Neuronal stem cell (in vitro differentiated cells): ENCODE results near the gene SORCS2.
A peak's percentile ranks its signal among the peaks of the same experiment; 100 is the strongest.

Experiments used
- DNase-seq: peaks from one replicate; pipeline ENCODE4 v3.0.0-alpha.2; 2013; ENCODE audit warnings: low spot score
- H2AFZ ChIP-seq: one replicate; pipeline ENCODE4 v1.6.1; 2013; ENCODE audit warnings: mild to moderate bottlenecking, low read length, inconsistent platforms
- H2AK5ac ChIP-seq: 2 replicates; pipeline ENCODE4 v1.6.1; 2013; ENCODE audit warnings: low read depth, mild to moderate bottlenecking, inconsistent platforms, low read length, moderate library complexity, mixed read lengths
- H2BK120ac ChIP-seq: 2 replicates; pipeline ENCODE4 v1.6.1; 2013; ENCODE audit warnings: low read depth, mild to moderate bottlenecking, inconsistent platforms, low read length, moderate library complexity, mixed read lengths
- H2BK12ac ChIP-seq: one replicate; pipeline ENCODE4 v1.6.1; 2013; ENCODE audit warnings: low read length, inconsistent platforms
- H2BK15ac ChIP-seq: 2 replicates; pipeline ENCODE4 v1.6.1; 2013; ENCODE audit warnings: mild to moderate bottlenecking, low read length, inconsistent platforms, mixed read lengths
- H2BK5ac ChIP-seq: one replicate; pipeline ENCODE4 v1.6.1; 2013; ENCODE audit warnings: inconsistent platforms, mild to moderate bottlenecking, low read length, moderate library complexity
- H3K14ac ChIP-seq: one replicate; pipeline ENCODE4 v1.6.1; 2013; ENCODE audit warnings: low read length, inconsistent platforms
- H3K18ac ChIP-seq: 2 replicates; pipeline ENCODE4 v1.6.1; 2013; ENCODE audit warnings: low read length, inconsistent platforms
- H3K23ac ChIP-seq: 2 replicates; pipeline ENCODE4 v1.6.1; 2013; ENCODE audit warnings: low read depth, mild to moderate bottlenecking, mixed read lengths, low read length, inconsistent platforms; ENCODE audit not compliant: poor library complexity
- H3K27ac ChIP-seq: replicated peaks from 3 replicates; pipeline ENCODE4 v1.5.1; 2013; ENCODE audit warnings: low read length, inconsistent platforms
- H3K27me3 ChIP-seq, 3 experiments: 2 replicates each; pipeline ENCODE4 v1.6.1; 2013; ENCODE audit warnings: low read length in 3 of 3, mild to moderate bottlenecking in 2 of 3, inconsistent platforms in 1 of 3, low read depth in 1 of 3, mixed read lengths in 1 of 3, moderate library complexity in 1 of 3; ENCODE audit not compliant: control insufficient read depth in 3 of 3, insufficient read depth in 3 of 3
- H3K36me3 ChIP-seq, 2 donors: replicated peaks in 1 of 2; 2 replicates each; pipeline ENCODE4 v1.6.1; 2013; ENCODE audit warnings: low read length in 2 of 2; ENCODE audit not compliant: control insufficient read depth in 2 of 2, insufficient read depth in 2 of 2
- H3K4ac ChIP-seq: 2 replicates; pipeline ENCODE4 v1.6.1; 2013; ENCODE audit warnings: inconsistent platforms, mild to moderate bottlenecking, low read length, moderate library complexity
- H3K4me1 ChIP-seq, 2 donors: 1 replicate in 1 of 2; 2 replicates in 1 of 2; pipeline ENCODE4 v1.6.1; 2013; ENCODE audit warnings: low read length in 2 of 2, low read depth in 1 of 2; ENCODE audit not compliant: control insufficient read depth in 2 of 2, insufficient read depth in 1 of 2
- H3K4me2 ChIP-seq: one replicate; pipeline ENCODE4 v1.6.1; 2013; ENCODE audit warnings: mild to moderate bottlenecking, low read length, inconsistent platforms; ENCODE audit not compliant: insufficient read depth, poor library complexity, severe bottlenecking
- H3K4me3 ChIP-seq, 2 donors: 2 replicates each; pipeline ENCODE4 v1.5.1; 2013; ENCODE audit warnings: low read length in 2 of 2, mild to moderate bottlenecking in 2 of 2, inconsistent platforms in 1 of 2, moderate library complexity in 1 of 2
- H3K79me1 ChIP-seq: one replicate; pipeline ENCODE4 v1.6.1; 2013; ENCODE audit warnings: low read depth, mild to moderate bottlenecking, inconsistent platforms, low read length, moderate library complexity
- H3K9ac ChIP-seq: one replicate; pipeline ENCODE4 v1.6.1; 2013; ENCODE audit warnings: mild to moderate bottlenecking, low read depth, low read length, inconsistent platforms; ENCODE audit not compliant: poor library complexity
- H3K9me3 ChIP-seq, 2 donors: replicated peaks in 1 of 2; 2 replicates each; pipeline versions ENCODE3 to v1.6.1; 2013; ENCODE audit warnings: low read length in 2 of 2, mild to moderate bottlenecking in 2 of 2, inconsistent platforms in 1 of 2, low read depth in 1 of 2, mixed read lengths in 1 of 2, moderate library complexity in 1 of 2; ENCODE audit not compliant: control insufficient read depth in 2 of 2, insufficient read depth in 1 of 2
- H4K8ac ChIP-seq: one replicate; pipeline ENCODE4 v1.6.1; 2013; ENCODE audit warnings: low read depth, mild to moderate bottlenecking, inconsistent platforms, low read length, moderate library complexity
- H4K91ac ChIP-seq: one replicate; pipeline ENCODE4 v1.6.1; 2013; ENCODE audit warnings: low read length, low read depth, mild to moderate bottlenecking, inconsistent platforms; ENCODE audit not compliant: poor library complexity
- WGBS, 2 donors: extraction: QIAGEN DNeasy Blood & Tissue Kit; methylation state at CpG; one replicate each; pipeline ENCODE4 v1.1.7; 2013; ENCODE audit warnings: missing lambda C conversion rate in 2 of 2, mixed read lengths in 1 of 2; ENCODE audit not compliant: insufficient read length in 2 of 2, insufficient replicate concordance in 1 of 2; ENCODE audit errors: extremely low coverage in 2 of 2; 5-methylcytosine and 5-hydroxymethylcytosine counted together

The SORCS2 gene

GRCh38 chr4:7773401-7774180 is 581.3 kb downstream of the SORCS2 start:
- H2BK15ac ChIP-seq = no peak overlapping the region
- peak overlapping the region; percentile 26 for H3K9ac ChIP-seq
- no peak overlapping the region for H2AFZ ChIP-seq
- no peak overlapping the region for H3K27ac ChIP-seq
- H3K36me3 ChIP-seq = peaks cover 15 to 38% of the 10 kb centered on the region in 2 donors
- H4K91ac ChIP-seq = no peak overlapping the region
- no peak overlapping the region for H2BK5ac ChIP-seq
- no peak overlapping the region for H3K4ac ChIP-seq
- no peak overlapping the region for H2BK12ac ChIP-seq
- peak overlapping the region; percentile 58 for H3K18ac ChIP-seq
- WGBS, 2 donors = no CpG with 5 or more reads among the region's 24 CpGs
- H3K23ac ChIP-seq = peak overlapping the region; percentile 48
- no peak overlapping the region for H3K4me2 ChIP-seq
- no peak overlapping the region for H2AK5ac ChIP-seq
- H3K14ac ChIP-seq = no peak overlapping the region
- DNase-seq = no peak
- no peak overlapping the region for H4K8ac ChIP-seq
- H3K79me1 ChIP-seq = peaks cover 3% of the 10 kb centered on the region
- no peaks in the 10 kb centered on the region for H3K27me3 ChIP-seq
- H3K4me3 ChIP-seq = no peak overlapping the region
- peaks cover 16 to 21% of the 10 kb centered on the region in 2 donors for H3K4me1 ChIP-seq
- no peaks in the 10 kb centered on the region for H3K9me3 ChIP-seq
- H2BK120ac ChIP-seq = no peak overlapping the region

GRCh38 chr4:7774301-7775294 is 582.3 kb downstream of the SORCS2 start:
- Histone ChIP-seq H3K27ac (no peak overlapping the region), H4K8ac (no peak overlapping the region), H3K79me1 (peaks cover 3% of the 10 kb centered on the region), H2BK5ac (no peak overlapping the region), H3K23ac (no peak overlapping the region), H4K91ac (no peak overlapping the region), H3K4me1 (peaks cover 21 to 22% of the 10 kb centered on the region in 2 donors), H3K18ac (peak overlapping the region; percentile 58), H2AFZ (no peak overlapping the region), H3K4ac (no peak overlapping the region), H2BK12ac (no peak overlapping the region), H3K9me3 (no peaks in the 10 kb centered on the region), H3K27me3 (no peaks in the 10 kb centered on the region), H3K4me2 (no peak overlapping the region), H3K9ac (no peak overlapping the region), H2BK120ac (no peak overlapping the region), H3K14ac (no peak overlapping the region), H2AK5ac (no peak overlapping the region), H3K36me3 (peaks cover 15 to 38% of the 10 kb centered on the region in 2 donors), H2BK15ac (no peak overlapping the region), H3K4me3 (no peak overlapping the region)
- no CpG with 5 or more reads among the region's 22 CpGs for WGBS, 2 donors
- DNase-seq = no peak

GRCh38 chr4:7775396-7775795 is 583.1 kb downstream of the SORCS2 start:
- Histone ChIP-seq H3K36me3 (peaks cover 15 to 38% of the 10 kb centered on the region in 2 donors), H2AK5ac (no peak overlapping the region), H3K4ac (no peak overlapping the region)

More at GRCh38 chr4:7775396-7775795, 583.1 kb downstream of the SORCS2 start:
- Histone ChIP-seq H3K4me2 (no peak overlapping the region), H2BK12ac (no peak overlapping the region), H3K18ac (no peak overlapping the region), H3K4me3 (no peak overlapping the region), H3K9me3 (no peaks in the 10 kb centered on the region), H4K91ac (no peak overlapping the region), H2BK120ac (no peak overlapping the region), H3K9ac (no peak overlapping the region), H3K23ac (no peak overlapping the region), H3K27ac (no peak overlapping the region), H4K8ac (no peak overlapping the region), H3K27me3 (no peaks in the 10 kb centered on the region), H3K79me1 (peaks cover 3% of the 10 kb centered on the region), H2BK5ac (no peak overlapping the region), H3K4me1 (peaks cover 16 to 22% of the 10 kb centered on the region in 2 donors), H2BK15ac (no peak overlapping the region), H2AFZ (no peak overlapping the region), H3K14ac (no peak overlapping the region)
- DNase-seq = no peak
- no CpG with 5 or more reads among the region's 9 CpGs for WGBS, 2 donors
